Measurements from ENCODE around the gene MACC1. TPM values are rescaled to one million over a fixed set of nuclear protein-coding genes. Genes with fewer than 3 reads are reported as not detected.

MACC1 gene
- total RNA-seq, 1 donor from 2014 or later = 6.9 TPM

- TF ChIP-seq CTCF (IDR thresholded peaks at IDR 0.05) = no peak
- TF ChIP-seq POLR2AphosphoS5 (IDR thresholded peaks at IDR 0.05; ENCODE audit: insufficient read depth in 1 of 2, low read depth in 1 of 2) = no peak
- TF ChIP-seq POLR2A (IDR thresholded peaks at IDR 0.05) = no peak
- DNase-seq (ENCODE audit: extremely low spot score in 2 of 2) = no peak
- Histone ChIP-seq H3K4me1 (peaks cover 7% of the 10 kb centered on the region), H3K4me3 (no peak overlapping the region), H3K27ac (no peak overlapping the region), H3K27me3 (no peaks in the 10 kb centered on the region), H3K9me3 (no peaks in the 10 kb centered on the region), H3K36me3 (no peaks in the 10 kb centered on the region)
- intact Hi-C loops (cut with DNase I) = no loop called here
These were observed 19.6 kb upstream of the MACC1 start for GRCh38 chr7:20236790-20237189.

GRCh38 chr7:20236043-20236442 is 18.9 kb upstream of the MACC1 start:
- no peak for DNase-seq (ENCODE audit: extremely low spot score in 2 of 2)
- Histone ChIP-seq H3K27me3 (no peaks in the 10 kb centered on the region), H3K36me3 (no peaks in the 10 kb centered on the region), H3K27ac (no peak overlapping the region), H3K4me1 (peaks cover 4% of the 10 kb centered on the region), H3K9me3 (no peaks in the 10 kb centered on the region), H3K4me3 (no peak overlapping the region)
- TF ChIP-seq POLR2AphosphoS5 (IDR thresholded peaks at IDR 0.05; ENCODE audit: insufficient read depth in 1 of 2, low read depth in 1 of 2) = no peak
- intact Hi-C loops (cut with DNase I) = no loop called here

GRCh38 chr7:20235288-20235687 is 18.1 kb upstream of the MACC1 start:
- TF ChIP-seq CTCF (IDR thresholded peaks at IDR 0.05) (no peak), POLR2AphosphoS5 (IDR thresholded peaks at IDR 0.05; ENCODE audit: insufficient read depth in 1 of 2, low read depth in 1 of 2) (no peak)
- no peak overlapping the region for H3K4me3 ChIP-seq
- peaks cover 5% of the 10 kb centered on the region for H3K4me1 ChIP-seq
- H3K9me3 ChIP-seq = no peaks in the 10 kb centered on the region
- intact Hi-C loops (cut with DNase I) = no loop called here
- H3K27ac ChIP-seq = no peak overlapping the region
- H3K36me3 ChIP-seq = no peaks in the 10 kb centered on the region
- no peak for DNase-seq (ENCODE audit: extremely low spot score in 2 of 2)
- no peaks in the 10 kb centered on the region for H3K27me3 ChIP-seq

- H3K9me3 ChIP-seq = no peaks in the 10 kb centered on the region
- H3K4me3 ChIP-seq = no peak overlapping the region
- no peak overlapping the region for H3K27ac ChIP-seq
- H3K27me3 ChIP-seq = no peaks in the 10 kb centered on the region
- no peak for TF ChIP-seq CTCF (IDR thresholded peaks at IDR 0.05)
- no peak for TF ChIP-seq POLR2AphosphoS5 (IDR thresholded peaks at IDR 0.05; ENCODE audit: insufficient read depth in 1 of 2, low read depth in 1 of 2)
- TF ChIP-seq POLR2A (IDR thresholded peaks at IDR 0.05) = no peak
- DNase-seq (ENCODE audit: extremely low spot score in 2 of 2) = no peak
- intact Hi-C loops (cut with DNase I) = no loop called here
- no peaks in the 10 kb centered on the region for H3K36me3 ChIP-seq
- peaks cover 7% of the 10 kb centered on the region for H3K4me1 ChIP-seq
These were observed 16.2 kb upstream of the MACC1 start for GRCh38 chr7:20233362-20233761.

GRCh38 chr7:20232848-20233247 is 15.7 kb upstream of the MACC1 start:
- no peak overlapping the region for H3K4me3 ChIP-seq
- intact Hi-C loops (cut with DNase I) = no loop called here

More at GRCh38 chr7:20232848-20233247, 15.7 kb upstream of the MACC1 start:
- Histone ChIP-seq H3K27me3 (no peaks in the 10 kb centered on the region), H3K27ac (no peak overlapping the region), H3K4me1 (peaks cover 7% of the 10 kb centered on the region), H3K9me3 (no peaks in the 10 kb centered on the region), H3K36me3 (no peaks in the 10 kb centered on the region)
- TF ChIP-seq POLR2A (IDR thresholded peaks at IDR 0.05) (no peak), CTCF (IDR thresholded peaks at IDR 0.05) (no peak), POLR2AphosphoS5 (IDR thresholded peaks at IDR 0.05; ENCODE audit: insufficient read depth in 1 of 2, low read depth in 1 of 2) (no peak)
- DNase-seq (ENCODE audit: extremely low spot score in 2 of 2) = no peak

Data from vagina (tissue), 2 donors.